Liver (tissue), 9 donors: ENCODE results near the gene HEPACAM2. TPM values are rescaled to one million over a fixed set of nuclear protein-coding genes. Genes with fewer than 3 reads are reported as not detected.

Experiments used
- DNase-seq: peaks from one replicate; pipeline ENCODE4 v3.0.0-alpha.2; 2017; ENCODE audit warnings: low spot score
- H3K27ac ChIP-seq, 2 donors: one replicate each; pipeline ENCODE4 v1.7.0; 2013; ENCODE audit warnings: inconsistent platforms in 2 of 2, low read length in 2 of 2, control low read depth in 1 of 2, low read depth in 1 of 2, mild to moderate bottlenecking in 1 of 2
- H3K27me3 ChIP-seq, 4 donors: one replicate each; pipeline versions ENCODE4 v1.6.1 to v1.7.0; 2013; ENCODE audit warnings: low read length in 3 of 4, inconsistent platforms in 1 of 4, mild to moderate bottlenecking in 1 of 4, moderate library complexity in 1 of 4; ENCODE audit not compliant: control insufficient read depth in 4 of 4, insufficient read depth in 4 of 4
- H3K36me3 ChIP-seq, 4 donors: one replicate each; pipeline versions ENCODE4 v1.6.1 to v1.7.0; 2013; ENCODE audit warnings: low read length in 3 of 4, mild to moderate bottlenecking in 3 of 4, low read depth in 1 of 4, moderate library complexity in 1 of 4; ENCODE audit not compliant: control insufficient read depth in 4 of 4, insufficient read depth in 3 of 4
- H3K4me1 ChIP-seq, 4 donors: one replicate each; pipeline versions ENCODE4 v1.6.1 to v1.7.0; 2013; ENCODE audit warnings: low read length in 3 of 4, mild to moderate bottlenecking in 3 of 4, moderate library complexity in 1 of 4; ENCODE audit not compliant: control insufficient read depth in 4 of 4, insufficient read depth in 4 of 4
- H3K4me3 ChIP-seq, 3 donors: one replicate each; pipeline versions ENCODE4 v1.6.1 to v1.7.0; 2013; ENCODE audit warnings: low read length in 3 of 3, control low read depth in 1 of 3, low read depth in 1 of 3, mild to moderate bottlenecking in 1 of 3
- H3K9ac ChIP-seq, 2 donors: one replicate each; pipeline ENCODE4 v1.7.0; 2013; ENCODE audit warnings: low read length in 2 of 2, mild to moderate bottlenecking in 2 of 2, moderate library complexity in 2 of 2, control low read depth in 1 of 2, low read depth in 1 of 2
- H3K9me3 ChIP-seq, 4 donors: one replicate each; pipeline versions ENCODE4 v1.6.1 to v1.7.0; 2013; ENCODE audit warnings: low read length in 3 of 4; ENCODE audit not compliant: control insufficient read depth in 4 of 4
- ATF3 ChIP-seq: IDR thresholded peaks from 2 replicates; pipeline ENCODE4 v1.6.1; 2016; ENCODE audit warnings: antibody characterized with exemption
- CTCF ChIP-seq: fragments of 150-350 bp; IDR thresholded peaks from 2 replicates; pipeline ENCODE4 v1.5.1; 2017; ENCODE audit warnings: improper control_type of control experiment, low read depth, low read length; ENCODE audit not compliant: missing input control
- EGR1 ChIP-seq, 2 donors: IDR thresholded peaks; 2 replicates each; pipeline ENCODE4 v1.6.1; 2016 to 2018; ENCODE audit warnings: antibody characterized with exemption in 2 of 2, low read depth in 2 of 2
- FOXA1 ChIP-seq: IDR thresholded peaks from 2 replicates; pipeline ENCODE4 v1.6.1; 2016; ENCODE audit warnings: antibody characterized with exemption
- GABPA ChIP-seq, 2 donors: IDR thresholded peaks in 1 of 2; conservative IDR thresholded peaks in 1 of 2; 2 replicates each; pipeline ENCODE4 v1.6.1; 2016; ENCODE audit warnings: antibody characterized with exemption in 2 of 2, mild to moderate bottlenecking in 1 of 2, moderate library complexity in 1 of 2
- HNF4A ChIP-seq, 2 donors: conservative IDR thresholded peaks; 2 replicates each; pipeline ENCODE4 v1.6.1; 2016; ENCODE audit warnings: antibody characterized with exemption in 2 of 2, mild to moderate bottlenecking in 2 of 2
- HNF4G ChIP-seq: IDR thresholded peaks from 2 replicates; pipeline ENCODE4 v1.6.1; 2016; ENCODE audit warnings: antibody characterized with exemption
- MAX ChIP-seq: IDR thresholded peaks from 2 replicates; pipeline ENCODE4 v1.6.1; 2016; ENCODE audit warnings: antibody characterized with exemption
- RAD21 ChIP-seq, 2 donors: IDR thresholded peaks; 2 replicates each; pipeline ENCODE4 v1.6.1; 2016; ENCODE audit warnings: antibody characterized with exemption in 2 of 2, mild to moderate bottlenecking in 2 of 2
- RXRA ChIP-seq, 2 donors: IDR thresholded peaks; 2 replicates each; pipeline ENCODE4 v1.6.1; 2017 to 2018; ENCODE audit warnings: antibody characterized with exemption in 2 of 2, mild to moderate bottlenecking in 1 of 2
- TAF1 ChIP-seq: conservative IDR thresholded peaks from 2 replicates; pipeline ENCODE4 v1.6.1; 2016; ENCODE audit warnings: antibody characterized with exemption, mild to moderate bottlenecking
- ZBTB33 ChIP-seq: IDR thresholded peaks from 2 replicates; pipeline ENCODE4 v1.6.1; 2016; ENCODE audit warnings: antibody characterized with exemption
- WGBS: extraction: QIAGEN DNeasy Blood & Tissue Kit; methylation state at CpG from one replicate; pipeline ENCODE4 v1.1.7; 2013; 5-methylcytosine and 5-hydroxymethylcytosine counted together
- polyA plus RNA-seq, 2 donors: library from polyadenylated mRNA; stranded (reverse) in 1 of 2; unstranded in 1 of 2; fragments of 200-250 nt in 1 of 2; fragments of >200 nt in 1 of 2; fragmentation: Nextera tagmentation in 1 of 2; extraction: Ambion mirVana in 1 of 2; gene quantifications; one replicate each; pipeline versions ENCODE4 v1.2.1 to v1.2.3, GENCODE V29; 2013 to 2015
- total RNA-seq, 2 donors: library from RNA; depleted of rRNA; stranded (reverse); fragments of >200 nt; gene quantifications; one replicate each; pipeline ENCODE4 v1.2.3, GENCODE V29; 2014
- donor health status: healthy.
- donor health status: healthy.
- donor health status: healthy.
- donor health status: healthy.
- donor health status: healthy.

HEPACAM2 gene
- total and polyA plus RNA-seq, 4 donors, result 4.4 TPM; not detected in 3

- 61% methylated on average over 2 of the region's 2 CpGs for WGBS
- Histone ChIP-seq H3K27me3 (peaks cover 0 to 3% (median 1%) of the 10 kb centered on the region in 4 donors), H3K36me3 (no peaks in the 10 kb centered on the region), H3K9ac (no peak overlapping the region), H3K4me1 (no peaks in the 10 kb centered on the region), H3K9me3 (peaks cover 3 to 19% (median 14%) of the 10 kb centered on the region in 4 donors), H3K4me3 (no peak overlapping the region), H3K27ac (no peak overlapping the region)
- TF ChIP-seq RAD21 (IDR thresholded peaks at IDR 0.05) (no peak), TAF1 (no peak), FOXA1 (no peak), EGR1 (IDR thresholded peaks at IDR 0.05; ENCODE audit: low read depth in 2 of 2) (no peak), CTCF (no peak), HNF4A (conservative IDR thresholded peaks at IDR 0.05) (no peak)
- no peak for DNase-seq
Measured at GRCh38 chr7:93172683-93173082, 53.6 kb downstream of the HEPACAM2 start.

- Histone ChIP-seq H3K36me3 (no peaks in the 10 kb centered on the region), H3K27ac (no peak overlapping the region), H3K9ac (no peak overlapping the region), H3K4me3 (no peak overlapping the region), H3K9me3 (peaks cover 3 to 19% (median 14%) of the 10 kb centered on the region in 4 donors), H3K4me1 (no peaks in the 10 kb centered on the region), H3K27me3 (no peaks in the 10 kb centered on the region)
- DNase-seq, result no peak
- no peak for TF ChIP-seq HNF4G
- TF ChIP-seq MAX, result no peak
- no peak for TF ChIP-seq ZBTB33
- no peak for TF ChIP-seq GABPA (IDR thresholded peaks at IDR 0.05 in 1 of 2, conservative IDR thresholded peaks at IDR 0.05 in 1 of 2)
- TF ChIP-seq RXRA (IDR thresholded peaks at IDR 0.05), result no peak
- TF ChIP-seq EGR1 (IDR thresholded peaks at IDR 0.05; ENCODE audit: low read depth in 2 of 2), result no peak
- TF ChIP-seq ATF3, result no peak
- no peak for TF ChIP-seq CTCF
- 51% methylated on average over 2 of the region's 2 CpGs for WGBS
Measured at GRCh38 chr7:93171606-93172226, 54.6 kb downstream of the HEPACAM2 start.
